K562 (cell line): ENCODE results near the gene RAD51D. TPM values are rescaled to one million over a fixed set of nuclear protein-coding genes. Genes with fewer than 3 reads are reported as not detected.

ENCODE experiments used
- CHD1 ChIP-seq: fragments of 200-600 bp; sonication (generic); IDR thresholded peaks from one replicate; pipeline ENCODE4 v1.6.1; 2012; ENCODE audit warnings: mild to moderate bottlenecking, moderate library complexity, low read length, inconsistent platforms
- HNRNPUL1 ChIP-seq: fragments of 200-400 bp; formaldehyde crosslinking; IDR thresholded peaks from 2 replicates; pipeline ENCODE4 v1.6.1; 2017; ENCODE audit warnings: low read length
- JUNB ChIP-seq: fragments of 450-650 bp; formaldehyde crosslinking; conservative IDR thresholded peaks from 2 replicates; pipeline ENCODE4 v1.4.0; 2020; ENCODE audit warnings: mild to moderate bottlenecking
- KAT2B ChIP-seq: IDR thresholded peaks from one replicate; pipeline ENCODE4 v1.6.1; 2012; ENCODE audit warnings: low read depth, mild to moderate bottlenecking, control low read depth, inconsistent platforms, low read length, moderate library complexity
- NFRKB ChIP-seq: fragments of 450-650 bp; IDR thresholded peaks from 2 replicates; pipeline ENCODE4 v1.6.1; 2016; ENCODE audit warnings: low read depth
- NFXL1 ChIP-seq: fragments of 450-650 bp; formaldehyde crosslinking; IDR thresholded peaks from 2 replicates; pipeline ENCODE4 v1.4.0; 2021; ENCODE audit warnings: mild to moderate bottlenecking
- PCBP1 ChIP-seq: fragments of 200-400 bp; formaldehyde crosslinking; IDR thresholded peaks from 2 replicates; pipeline ENCODE4 v1.6.1; 2018; ENCODE audit warnings: mild to moderate bottlenecking, low read depth, low read length; ENCODE audit not compliant: poor library complexity, severe bottlenecking
- PCBP2 ChIP-seq: fragments of 200-400 bp; formaldehyde crosslinking; IDR thresholded peaks from 2 replicates; pipeline ENCODE4 v1.6.1; 2018; ENCODE audit warnings: low read length, low read depth, mild to moderate bottlenecking, moderate library complexity; ENCODE audit not compliant: poor library complexity, severe bottlenecking
- POLR3G ChIP-seq: IDR thresholded peaks from 2 replicates; pipeline ENCODE4 v1.6.1; 2011; ENCODE audit not compliant: insufficient read length, insufficient replicate concordance; ENCODE audit errors: extremely low read depth
- RAD21 ChIP-seq, 2 experiments: fragments of 250-450 bp in 1 of 2; fragments of 450-650 bp in 1 of 2; sonication (Bioruptor Pico) in 1 of 2; formaldehyde crosslinking in 1 of 2; IDR thresholded peaks in 1 of 2; conservative IDR thresholded peaks in 1 of 2; 2 replicates each; pipeline versions ENCODE4 v1.4.0 to v1.8.0; 2020 to 2022; ENCODE audit warnings: mild to moderate bottlenecking in 2 of 2, moderate library complexity in 1 of 2
- SMARCA5 ChIP-seq: fragments of 450-650 bp; IDR thresholded peaks from 2 replicates; pipeline ENCODE4 v1.6.1; 2016
- SMARCB1 ChIP-seq: IDR thresholded peaks from 2 replicates; pipeline ENCODE4 v1.6.1; 2011; ENCODE audit warnings: improper control_type of control experiment, low read depth; ENCODE audit not compliant: insufficient read length
- SNIP1 ChIP-seq: fragments of 450-650 bp; IDR thresholded peaks from 2 replicates; pipeline ENCODE4 v1.7.1; 2017; ENCODE audit warnings: low read depth, mild to moderate bottlenecking
- TBP ChIP-seq: optimal IDR thresholded peaks from 2 replicates; pipeline ENCODE3; 2011; ENCODE audit warnings: low read depth, low read length, improper control_type of control experiment
- ZFP36 ChIP-seq: fragments of 150-350 bp; IDR thresholded peaks from 2 replicates; pipeline ENCODE4 v1.6.1; 2018; ENCODE audit warnings: low read length, low read depth; ENCODE audit not compliant: partially characterized antibody
- ZKSCAN1 ChIP-seq: fragments of 150-350 bp; IDR thresholded peaks from 2 replicates; pipeline ENCODE4 v1.6.1; 2016; ENCODE audit warnings: low read depth, low read length
- ZNF316 ChIP-seq: fragments of 450-650 bp; IDR thresholded peaks from 2 replicates; pipeline ENCODE4 v1.6.1; 2016
- polyA plus RNA-seq, 8 experiments: library from polyadenylated mRNA; depleted of rRNA in 4 of 8; stranded (reverse) in 5 of 8; unstranded in 3 of 8; fragments of >200 nt; fragmentation: Nextera tagmentation in 2 of 8; fragmentation: Illumina TruSeq in 1 of 8; extraction: Ambion mirVana in 2 of 8; extraction: Trizol in 1 of 8; gene quantifications; 2 replicates each; pipeline versions ENCODE4 v1.2.1 to v1.2.3, GENCODE V29; 2011 to 2014; ENCODE audit warnings: inconsistent platforms in 1 of 8, missing spikeins in 1 of 8
- total RNA-seq, 7 experiments: library from RNA; depleted of rRNA in 6 of 7; stranded (reverse); fragments of >200 nt in 6 of 7; fragmentation: Illumina TruSeq in 2 of 7; extraction: Trizol in 2 of 7; gene quantifications; 2 replicates each; pipeline versions ENCODE4 v1.2.1 to v1.2.3, GENCODE V29; 2011 to 2021; ENCODE audit warnings: low replicate concordance in 1 of 7
- TF ChIP-seq, protein P1 (sequence below), 3 experiments: fragments of 200-800 bp in 1 of 3; sonication (Bioruptor generic) in 1 of 3; sonication (generic) in 1 of 3; formaldehyde crosslinking in 1 of 3; IDR thresholded peaks; 2 replicates each; pipeline versions ENCODE4 v1.6.1 to v1.8.0; 2016 to 2022; ENCODE audit warnings: mild to moderate bottlenecking in 2 of 3, missing compliant biosample characterization in 2 of 3, missing genetic modification characterization in 2 of 3, missing genetic modification reagents in 1 of 3
- TF ChIP-seq, protein P2 (sequence below): IDR thresholded peaks from 2 replicates; pipeline ENCODE4 v1.6.1; 2016; ENCODE audit warnings: missing genetic modification characterization, missing compliant biosample characterization
- TF ChIP-seq, protein P3 (sequence below): fragments of 250-450 bp; sonication (Bioruptor Pico); IDR thresholded peaks from 2 replicates; pipeline ENCODE4 v1.5.0; 2022; ENCODE audit warnings: mild to moderate bottlenecking
- TF ChIP-seq, protein P4 (sequence below), 2 experiments: fragments of 150-350 bp in 1 of 2; IDR thresholded peaks; 2 replicates each; pipeline ENCODE4 v1.6.1; 2012 to 2016; ENCODE audit warnings: low read depth in 2 of 2, low read length in 2 of 2, mild to moderate bottlenecking in 1 of 2, moderate library complexity in 1 of 2

Gene RAD51D
- total and polyA plus RNA-seq, 9 of the 15 experiments (the other 6 are each of a cell fraction or from before 2014, with no cell fraction given): 2.2 to 16.9 (median 8.7) TPM

DNA sequence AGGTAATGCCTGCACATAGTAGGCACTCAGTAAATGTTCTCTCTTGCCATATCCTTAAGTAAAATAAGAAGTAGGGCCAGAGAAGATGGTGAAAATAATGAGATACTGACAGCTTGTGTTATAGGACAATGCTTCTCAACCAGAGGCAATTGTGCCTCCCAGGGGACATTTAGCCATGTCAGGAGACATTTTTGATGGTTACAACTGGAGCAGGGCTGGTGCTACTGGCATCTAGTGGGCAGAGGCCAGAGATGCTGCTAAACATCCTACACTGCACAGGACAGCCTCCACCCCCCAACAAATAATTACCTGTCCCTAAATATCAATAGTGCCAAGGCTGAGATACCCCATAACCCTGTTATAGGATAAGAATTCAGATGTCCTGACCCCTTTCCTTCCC, 1.7 kb downstream of the RAD51D start (continued):
- TF ChIP-seq, protein P1, sequence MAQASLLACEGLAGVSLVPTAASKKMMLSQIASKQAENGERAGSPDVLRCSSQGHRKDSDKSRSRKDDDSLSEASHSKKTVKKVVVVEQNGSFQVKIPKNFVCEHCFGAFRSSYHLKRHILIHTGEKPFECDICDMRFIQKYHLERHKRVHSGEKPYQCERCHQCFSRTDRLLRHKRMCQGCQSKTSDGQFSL (CRISPR knock-in tag; IDR thresholded peaks at IDR 0.05): no peak
- TF ChIP-seq, protein P1 (tag; IDR thresholded peaks at IDR 0.05): no peak
- TF ChIP-seq, protein P2, sequence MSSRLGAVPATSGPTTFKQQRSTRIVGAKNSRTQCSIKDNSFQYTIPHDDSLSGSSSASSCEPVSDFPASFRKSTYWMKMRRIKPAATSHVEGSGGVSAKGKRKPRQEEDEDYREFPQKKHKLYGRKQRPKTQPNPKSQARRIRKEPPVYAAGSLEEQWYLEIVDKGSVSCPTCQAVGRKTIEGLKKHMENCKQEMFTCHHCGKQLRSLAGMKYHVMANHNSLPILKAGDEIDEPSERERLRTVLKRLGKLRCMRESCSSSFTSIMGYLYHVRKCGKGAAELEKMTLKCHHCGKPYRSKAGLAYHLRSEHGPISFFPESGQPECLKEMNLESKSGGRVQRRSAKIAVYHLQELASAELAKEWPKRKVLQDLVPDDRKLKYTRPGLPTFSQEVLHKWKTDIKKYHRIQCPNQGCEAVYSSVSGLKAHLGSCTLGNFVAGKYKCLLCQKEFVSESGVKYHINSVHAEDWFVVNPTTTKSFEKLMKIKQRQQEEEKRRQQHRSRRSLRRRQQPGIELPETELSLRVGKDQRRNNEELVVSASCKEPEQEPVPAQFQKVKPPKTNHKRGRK: no peak
- TF ChIP-seq PCBP2 (no peak), NFXL1 (CRISPR knock-in tag) (no peak), ZKSCAN1 (peak; percentile 52; the same call in 1 of the 2 replicates), PCBP1 (no peak), HNRNPUL1 (no peak), SMARCA5 (no peak), SNIP1 (no peak), JUNB (CRISPR knock-in tag) (no peak), CHD1 (no peak), RAD21 (CRISPR knock-in tag; conservative IDR thresholded peaks at IDR 0.05 in 1 of 2, IDR thresholded peaks at IDR 0.05 in 1 of 2) (0 out of 4 replicates have a peak, but pooled peaks of 1 of the 2 experiments have one; percentile 19), TBP (no peak), ZNF316 (no peak), KAT2B (no peak), ZFP36 (no peak), POLR3G (no peak), NFRKB (no peak), SMARCB1 (no peak)
- TF ChIP-seq, protein P3, sequence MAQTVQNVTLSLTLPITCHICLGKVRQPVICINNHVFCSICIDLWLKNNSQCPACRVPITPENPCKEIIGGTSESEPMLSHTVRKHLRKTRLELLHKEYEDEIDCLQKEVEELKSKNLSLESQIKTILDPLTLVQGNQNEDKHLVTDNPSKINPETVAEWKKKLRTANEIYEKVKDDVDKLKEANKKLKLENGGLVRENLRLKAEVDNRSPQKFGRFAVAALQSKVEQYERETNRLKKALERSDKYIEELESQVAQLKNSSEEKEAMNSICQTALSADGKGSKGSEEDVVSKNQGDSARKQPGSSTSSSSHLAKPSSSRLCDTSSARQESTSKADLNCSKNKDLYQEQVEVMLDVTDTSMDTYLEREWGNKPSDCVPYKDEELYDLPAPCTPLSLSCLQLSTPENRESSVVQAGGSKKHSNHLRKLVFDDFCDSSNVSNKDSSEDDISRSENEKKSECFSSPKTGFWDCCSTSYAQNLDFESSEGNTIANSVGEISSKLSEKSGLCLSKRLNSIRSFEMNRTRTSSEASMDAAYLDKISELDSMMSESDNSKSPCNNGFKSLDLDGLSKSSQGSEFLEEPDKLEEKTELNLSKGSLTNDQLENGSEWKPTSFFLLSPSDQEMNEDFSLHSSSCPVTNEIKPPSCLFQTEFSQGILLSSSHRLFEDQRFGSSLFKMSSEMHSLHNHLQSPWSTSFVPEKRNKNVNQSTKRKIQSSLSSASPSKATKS: no peak
- TF ChIP-seq, protein P4, sequence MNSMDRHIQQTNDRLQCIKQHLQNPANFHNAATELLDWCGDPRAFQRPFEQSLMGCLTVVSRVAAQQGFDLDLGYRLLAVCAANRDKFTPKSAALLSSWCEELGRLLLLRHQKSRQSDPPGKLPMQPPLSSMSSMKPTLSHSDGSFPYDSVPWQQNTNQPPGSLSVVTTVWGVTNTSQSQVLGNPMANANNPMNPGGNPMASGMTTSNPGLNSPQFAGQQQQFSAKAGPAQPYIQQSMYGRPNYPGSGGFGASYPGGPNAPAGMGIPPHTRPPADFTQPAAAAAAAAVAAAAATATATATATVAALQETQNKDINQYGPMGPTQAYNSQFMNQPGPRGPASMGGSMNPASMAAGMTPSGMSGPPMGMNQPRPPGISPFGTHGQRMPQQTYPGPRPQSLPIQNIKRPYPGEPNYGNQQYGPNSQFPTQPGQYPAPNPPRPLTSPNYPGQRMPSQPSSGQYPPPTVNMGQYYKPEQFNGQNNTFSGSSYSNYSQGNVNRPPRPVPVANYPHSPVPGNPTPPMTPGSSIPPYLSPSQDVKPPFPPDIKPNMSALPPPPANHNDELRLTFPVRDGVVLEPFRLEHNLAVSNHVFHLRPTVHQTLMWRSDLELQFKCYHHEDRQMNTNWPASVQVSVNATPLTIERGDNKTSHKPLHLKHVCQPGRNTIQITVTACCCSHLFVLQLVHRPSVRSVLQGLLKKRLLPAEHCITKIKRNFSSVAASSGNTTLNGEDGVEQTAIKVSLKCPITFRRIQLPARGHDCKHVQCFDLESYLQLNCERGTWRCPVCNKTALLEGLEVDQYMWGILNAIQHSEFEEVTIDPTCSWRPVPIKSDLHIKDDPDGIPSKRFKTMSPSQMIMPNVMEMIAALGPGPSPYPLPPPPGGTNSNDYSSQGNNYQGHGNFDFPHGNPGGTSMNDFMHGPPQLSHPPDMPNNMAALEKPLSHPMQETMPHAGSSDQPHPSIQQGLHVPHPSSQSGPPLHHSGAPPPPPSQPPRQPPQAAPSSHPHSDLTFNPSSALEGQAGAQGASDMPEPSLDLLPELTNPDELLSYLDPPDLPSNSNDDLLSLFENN (IDR thresholded peaks at IDR 0.05; ENCODE audit: low read depth in 2 of 2, low read length in 2 of 2): no peak
